ENCODE results near the gene EGR4.

- no peak for TF ChIP-seq CTCF (IDR thresholded peaks at IDR 0.05; ENCODE audit: low read depth, low read length)
- no peak for TF ChIP-seq MYC (IDR thresholded peaks at IDR 0.05; ENCODE audit: low read depth, low read length)
- no peak for TF ChIP-seq POLR2A (IDR thresholded peaks at IDR 0.05; ENCODE audit: extremely low read depth, insufficient read length)
These were observed 49.3 kb downstream of the EGR4 start for GRCh38 chr2:73243884-73244570.
